ENCODE measurements around the gene MED26.

DNA sequence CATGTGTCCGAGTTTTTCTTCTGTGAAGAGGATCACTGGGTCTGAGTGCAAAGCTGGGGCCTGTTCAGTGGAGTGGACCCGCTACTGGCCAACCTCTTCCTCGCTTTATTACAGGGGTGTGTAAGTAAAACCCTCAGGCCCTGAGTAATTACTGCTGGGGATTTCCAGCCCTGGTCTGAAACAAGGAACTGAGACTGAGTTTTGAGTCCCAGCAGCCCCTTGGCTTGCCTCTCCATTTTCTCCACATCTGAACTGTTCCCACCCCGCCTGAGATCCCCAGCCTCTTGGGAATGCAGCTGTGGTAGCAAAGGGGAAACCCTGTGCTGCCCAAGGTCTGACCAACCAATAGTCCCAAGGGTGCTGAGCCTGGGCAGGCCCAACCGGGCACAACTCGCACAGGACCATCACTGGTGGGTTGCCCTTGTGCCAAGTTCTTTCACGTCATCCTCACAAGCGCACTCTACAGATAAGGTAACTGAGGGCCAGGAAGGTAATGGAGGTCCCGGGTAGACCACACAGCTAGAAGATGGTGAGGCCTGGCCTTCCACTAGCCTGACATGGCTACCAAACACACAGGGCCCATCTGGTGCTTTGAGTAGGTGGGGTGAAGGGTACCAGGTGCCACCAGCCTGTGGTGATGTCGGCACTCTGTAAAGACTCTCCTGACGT is 42.1 kb downstream of the MED26 start:
- no peak for TF ChIP-seq POLR2AphosphoS5 (IDR thresholded peaks at IDR 0.05; ENCODE audit: borderline replicate concordance, low read depth, low read length)
- no peak for TF ChIP-seq EZH2 (IDR thresholded peaks at IDR 0.05)

Data from SK-N-MC (cell line).